Measurements from ENCODE around the gene PKIG. TPM values are rescaled to one million over a fixed set of nuclear protein-coding genes. Genes with fewer than 3 reads are reported as not detected.

The PKIG gene
- total RNA-seq, 2 experiments from 2014 or later = 31.7 to 46.9 TPM

GRCh38 chr20:44646641-44647274 lies 64.4 kb downstream of the PKIG start:
- Histone ChIP-seq H3K4me1 (ENCODE audit: insufficient read depth, low read length, poor library complexity, severe bottlenecking) (peaks cover 90% of the 10 kb centered on the region), H3K36me3 (ENCODE audit: insufficient read depth, low read length) (peaks cover 40% of the 10 kb centered on the region), H3K79me2 (ENCODE audit: insufficient read depth, low read depth, low read length) (peaks cover 70% of the 10 kb centered on the region), H4K20me1 (ENCODE audit: insufficient read depth, low read length) (no peaks in the 10 kb centered on the region), H3K4me2 (ENCODE audit: low read length) (peak overlapping the region; percentile 90), H3K9me2 (ENCODE audit: insufficient read depth, low read length) (no peaks in the 10 kb centered on the region), H3K9me3 (ENCODE audit: low read length) (no peaks in the 10 kb centered on the region), H3K27ac (ENCODE audit: low read depth, low read length, poor library complexity, severe bottlenecking) (peak overlapping the region; percentile 99), H2AFZ (ENCODE audit: low read length) (no peak overlapping the region), H3K4me3 (ENCODE audit: low read depth, low read length, poor library complexity, severe bottlenecking) (peak overlapping the region; percentile 95)
- ChIA-PET CTCF (ENCODE audit: unreplicated experiment) (interaction anchor here (0.6 to 1.0 kb wide), 3 partner anchors 28 to 155 kb away, joined by 3 to 8 read pairs (median 3); no protein-coding TSS in a partner anchor), POLR2A (interaction anchor here (0.6 to 5.8 kb wide), 10 partner anchors 10 to 324 kb away, joined by 3 to 33 read pairs (median 4); no protein-coding TSS in a partner anchor)
- BruUV-seq (replicated peaks) = no TSS peak
- peak; percentile 94 for DNase-seq (ENCODE audit: low spot score)
- intact Hi-C loops (cut with micrococcal nuclease; ENCODE audit: unreplicated experiment) = loop anchor here (1.0 to 2.0 kb wide), 4 partner anchors 28 to 59 kb away; no protein-coding TSS in a partner anchor
- no peak for TF ChIP-seq CTCF (conservative IDR thresholded peaks at IDR 0.05; ENCODE audit: low read length)
- no peak for TF ChIP-seq EZH2phosphoT487 (IDR thresholded peaks at IDR 0.05; ENCODE audit: borderline replicate concordance, low read depth, low read length)

GRCh38 chr20:44648068-44648467 lies 65.7 kb downstream of the PKIG start:
- BruUV-seq (replicated peaks) = no TSS peak
- Histone ChIP-seq H3K9me2 (ENCODE audit: insufficient read depth, low read length) (no peaks in the 10 kb centered on the region), H3K4me3 (ENCODE audit: low read depth, low read length, poor library complexity, severe bottlenecking) (peak overlapping the region; percentile 95), H3K79me2 (ENCODE audit: insufficient read depth, low read depth, low read length) (peaks cover 63% of the 10 kb centered on the region), H3K9me3 (ENCODE audit: low read length) (no peaks in the 10 kb centered on the region), H2AFZ (ENCODE audit: low read length) (no peak overlapping the region), H3K27ac (ENCODE audit: low read depth, low read length, poor library complexity, severe bottlenecking) (peak overlapping the region; percentile 99), H3K36me3 (ENCODE audit: insufficient read depth, low read length) (peaks cover 33% of the 10 kb centered on the region), H4K20me1 (ENCODE audit: insufficient read depth, low read length) (no peaks in the 10 kb centered on the region), H3K4me1 (ENCODE audit: insufficient read depth, low read length, poor library complexity, severe bottlenecking) (peaks cover 80% of the 10 kb centered on the region), H3K4me2 (ENCODE audit: low read length) (peak overlapping the region; percentile 90)
- intact Hi-C loops (cut with micrococcal nuclease; ENCODE audit: unreplicated experiment) = no loop called here
- no peak for TF ChIP-seq EZH2phosphoT487 (IDR thresholded peaks at IDR 0.05; ENCODE audit: borderline replicate concordance, low read depth, low read length)
- TF ChIP-seq CTCF (conservative IDR thresholded peaks at IDR 0.05; ENCODE audit: low read length) = peak; percentile 19; the same call in 1 of the 2 replicates
- DNase-seq (ENCODE audit: low spot score) = peak; percentile 71
- POLR2A ChIA-PET = interaction anchor here (0.8 to 5.8 kb wide), 5 partner anchors 9 to 61 kb away, joined by 3 to 33 read pairs (median 4); no protein-coding TSS in a partner anchor
- CTCF ChIA-PET (ENCODE audit: unreplicated experiment) = no interaction called here

GRCh38 chr20:44648579-44648978 lies 66.2 kb downstream of the PKIG start:
- Histone ChIP-seq H3K4me2 (ENCODE audit: low read length) (peak overlapping the region; percentile 90), H3K4me1 (ENCODE audit: insufficient read depth, low read length, poor library complexity, severe bottlenecking) (peaks cover 80% of the 10 kb centered on the region), H3K9me2 (ENCODE audit: insufficient read depth, low read length) (no peaks in the 10 kb centered on the region), H3K79me2 (ENCODE audit: insufficient read depth, low read depth, low read length) (peaks cover 57% of the 10 kb centered on the region), H3K27ac (ENCODE audit: low read depth, low read length, poor library complexity, severe bottlenecking) (peak overlapping the region; percentile 99), H3K4me3 (ENCODE audit: low read depth, low read length, poor library complexity, severe bottlenecking) (peak overlapping the region; percentile 95), H3K9me3 (ENCODE audit: low read length) (no peaks in the 10 kb centered on the region), H2AFZ (ENCODE audit: low read length) (no peak overlapping the region), H4K20me1 (ENCODE audit: insufficient read depth, low read length) (no peaks in the 10 kb centered on the region), H3K36me3 (ENCODE audit: insufficient read depth, low read length) (peaks cover 28% of the 10 kb centered on the region)
- TF ChIP-seq CTCF (conservative IDR thresholded peaks at IDR 0.05; ENCODE audit: low read length) = 0 out of 2 replicates have a peak, but pooled peaks have one; percentile 10
- no peak for TF ChIP-seq EZH2phosphoT487 (IDR thresholded peaks at IDR 0.05; ENCODE audit: borderline replicate concordance, low read depth, low read length)
- ChIA-PET POLR2A (interaction anchor here (1.0 to 3.9 kb wide), 4 partner anchors 8 to 62 kb away, joined by 3 to 15 read pairs (median 6); no protein-coding TSS in a partner anchor), CTCF (ENCODE audit: unreplicated experiment) (interaction anchor here (0.7 to 1.4 kb wide), 2 partner anchors 34 kb away, joined by 4 read pairs; no protein-coding TSS in a partner anchor)
- intact Hi-C loops (cut with micrococcal nuclease; ENCODE audit: unreplicated experiment) = no loop called here
- no TSS peak for BruUV-seq (replicated peaks)
- DNase-seq (ENCODE audit: low spot score) = peak; percentile 40

All from OCI-LY7 (cell line).